Ramos (cell line): ENCODE measurements around the gene LILRB2.
"Not testable (repeated sequence)": the region's sequence is repeated elsewhere in the genome, so short reads cannot be mapped to it uniquely, and the experiment has no call there.

Experiments
- in situ Hi-C: fragments of 300-500 bp; cut with MboI; formaldehyde crosslinking; loops from one replicate; pipeline ENCODE4 v1.14.3; 2022; ENCODE audit warnings: low sequenced_read_pairs; ENCODE audit not compliant: unreplicated experiment

LILRB2 gene

DNA sequence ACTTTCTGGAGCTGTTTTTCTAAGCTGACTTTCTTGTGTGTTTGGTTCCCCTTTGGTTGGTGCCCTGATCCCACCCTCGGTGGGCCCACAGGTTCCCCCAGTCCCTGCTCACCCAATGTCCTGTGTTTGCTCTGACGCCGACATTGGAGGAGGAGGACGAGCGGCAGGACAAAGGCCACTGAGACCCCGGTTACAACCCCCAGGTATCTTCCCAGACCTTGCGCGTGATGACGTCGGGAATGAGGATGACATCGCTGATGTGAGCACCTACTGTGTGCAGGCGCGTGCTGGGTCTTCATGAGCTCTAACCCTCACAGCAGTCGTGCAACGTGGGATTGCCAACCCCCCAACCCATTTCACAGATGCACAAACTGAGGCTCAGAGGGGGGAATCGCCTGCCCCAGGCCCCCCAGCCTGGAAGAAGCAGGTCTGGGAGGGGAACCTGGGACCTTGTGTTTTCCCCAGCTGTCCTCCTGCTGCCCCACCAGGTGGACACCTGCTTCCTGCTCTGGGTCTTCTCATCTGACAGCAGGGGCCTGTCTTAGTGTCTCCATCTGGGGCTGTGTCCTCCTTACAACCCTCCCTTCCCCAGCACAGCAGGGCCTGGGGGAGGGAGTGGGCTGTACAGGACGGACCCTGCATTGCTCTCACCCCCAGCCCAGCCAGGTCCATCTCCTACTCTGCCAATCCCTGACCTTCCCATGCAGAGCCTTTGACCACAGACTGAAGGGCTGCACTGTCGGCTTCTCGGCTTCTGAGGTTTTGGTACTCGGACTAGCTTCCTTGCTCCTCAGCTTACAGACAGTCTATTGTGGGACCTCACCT lies 33.6 kb downstream of the LILRB2 start:
- in situ Hi-C loops: loop anchor here (25.0 kb wide), 1 partner anchor 410 kb away; no protein-coding TSS in a partner anchor

- in situ Hi-C loops: loop anchor here (25.0 kb wide), 1 partner anchor 409 kb away; no protein-coding TSS in a partner anchor
Observed at GRCh38 chr19:54245936-54246335, 35.0 kb downstream of the LILRB2 start.

- in situ Hi-C loops: loop anchor here (25.0 kb wide), 1 partner anchor 407 kb away; no protein-coding TSS in a partner anchor
Observed at GRCh38 chr19:54243809-54244208, 37.1 kb downstream of the LILRB2 start.

- in situ Hi-C loops: loop anchor here (25.0 kb wide), 1 partner anchor 405 kb away; no protein-coding TSS in a partner anchor
Observed at GRCh38 chr19:54242646-54243045, 38.3 kb downstream of the LILRB2 start, which contains the start of gene LILRA6. LILRA6 (minus strand) TSS chr19:54242790.

DNA sequence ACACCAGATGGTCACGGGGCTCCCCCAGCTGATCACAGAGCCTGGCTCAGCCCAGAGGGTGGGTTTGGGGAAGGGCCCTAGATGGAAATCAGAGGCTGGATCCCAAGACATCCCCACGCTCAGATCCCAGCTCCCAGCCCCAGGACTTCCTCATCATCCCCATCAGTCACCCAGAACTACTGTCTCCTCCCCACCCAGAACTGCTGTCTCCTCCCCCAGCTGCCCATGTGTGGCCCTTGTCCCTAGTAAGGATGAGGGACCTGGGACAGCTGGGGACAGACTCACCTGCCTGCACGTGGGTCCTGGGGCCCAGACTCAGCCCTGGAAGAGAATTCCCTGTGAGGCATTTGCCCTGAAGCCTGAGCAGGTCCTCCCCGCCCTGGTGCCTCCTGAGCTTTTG lies 38.7 kb downstream of the LILRB2 start:
- in situ Hi-C loops: loop anchor here (25.0 kb wide), 1 partner anchor 405 kb away; no protein-coding TSS in a partner anchor

DNA sequence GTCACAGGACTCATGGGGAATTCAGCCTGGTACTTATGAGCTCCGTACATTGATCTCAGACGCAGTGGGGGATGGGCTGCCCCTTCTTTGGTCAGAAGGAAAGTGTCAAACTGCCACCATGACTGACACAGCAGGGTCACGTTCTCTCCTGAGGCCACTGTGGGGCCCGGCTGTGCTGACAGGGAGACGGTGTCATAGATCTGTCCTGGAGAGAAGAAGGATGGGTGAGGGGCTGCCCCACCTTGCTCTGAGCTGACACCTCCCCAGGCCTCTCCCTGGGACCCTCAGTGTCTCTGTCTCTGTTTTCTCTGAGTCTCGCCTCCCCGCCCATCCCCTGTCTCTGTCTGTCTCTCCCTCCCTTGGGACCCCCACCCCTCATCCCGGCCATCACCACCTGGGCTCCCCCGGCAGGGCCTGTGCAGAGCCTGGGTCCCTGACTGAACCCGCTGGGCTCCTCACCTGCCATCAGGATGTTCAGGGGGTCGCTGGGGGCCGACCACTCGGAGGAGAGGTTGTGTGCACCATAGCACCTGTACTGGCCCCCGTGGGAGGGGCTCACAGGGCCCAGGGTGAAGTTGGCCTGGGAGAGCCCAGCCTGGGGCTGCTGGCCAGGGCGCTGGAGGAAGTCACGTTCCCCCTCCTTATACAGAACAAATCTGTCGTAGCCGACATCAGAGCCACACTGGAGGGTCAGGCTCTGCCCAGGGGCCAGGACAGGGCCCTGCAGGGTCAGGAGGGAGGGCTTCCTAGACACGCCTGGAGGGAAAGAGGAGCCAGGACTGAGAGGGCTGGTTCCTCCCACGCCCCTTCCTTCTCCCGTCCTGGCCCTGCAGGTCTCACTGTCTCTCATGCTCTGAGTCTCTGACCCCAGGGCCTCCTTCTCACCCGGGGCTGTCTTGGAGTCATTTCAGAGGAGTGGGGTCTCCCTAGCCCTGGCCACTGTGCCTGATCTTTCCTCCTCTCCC lies 40.3 kb downstream of the LILRB2 start:
- in situ Hi-C loops: loop anchor here (25.0 kb wide), 1 partner anchor 403 kb away; no protein-coding TSS in a partner anchor

- in situ Hi-C loops: loop anchor here (25.0 kb wide), 1 partner anchor 402 kb away; no protein-coding TSS in a partner anchor
Observed at GRCh38 chr19:54239491-54240371, 41.2 kb downstream of the LILRB2 start.

DNA sequence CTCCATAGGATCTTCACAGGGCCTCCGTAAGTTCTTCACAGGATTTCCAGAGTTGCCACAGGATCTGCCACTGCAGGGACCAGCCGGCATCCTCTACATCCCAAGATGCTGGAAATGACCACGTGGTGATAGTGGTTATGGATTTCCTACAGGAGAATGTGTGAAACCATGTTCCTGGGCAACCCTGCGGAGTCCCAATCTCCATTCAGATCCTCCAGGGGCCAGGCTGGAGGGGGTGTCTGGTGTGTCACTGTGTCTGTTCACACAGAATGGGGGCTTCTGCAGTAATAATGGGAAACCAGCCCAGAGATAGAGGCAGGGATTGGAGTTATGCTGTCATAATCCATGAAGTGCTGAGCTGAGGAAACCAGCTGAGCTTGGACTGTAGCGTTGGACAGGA lies 47.0 kb downstream of the LILRB2 start:
- in situ Hi-C loops: loop anchor here (5.0 to 25.0 kb wide), 2 partner anchors 72 to 397 kb away; no protein-coding TSS in a partner anchor

GRCh38 chr19:54231077-54231931 lies 49.6 kb downstream of the LILRB2 start:
- in situ Hi-C loops: loop anchor here (5.0 to 25.0 kb wide), 2 partner anchors 69 to 394 kb away; no protein-coding TSS in a partner anchor

DNA sequence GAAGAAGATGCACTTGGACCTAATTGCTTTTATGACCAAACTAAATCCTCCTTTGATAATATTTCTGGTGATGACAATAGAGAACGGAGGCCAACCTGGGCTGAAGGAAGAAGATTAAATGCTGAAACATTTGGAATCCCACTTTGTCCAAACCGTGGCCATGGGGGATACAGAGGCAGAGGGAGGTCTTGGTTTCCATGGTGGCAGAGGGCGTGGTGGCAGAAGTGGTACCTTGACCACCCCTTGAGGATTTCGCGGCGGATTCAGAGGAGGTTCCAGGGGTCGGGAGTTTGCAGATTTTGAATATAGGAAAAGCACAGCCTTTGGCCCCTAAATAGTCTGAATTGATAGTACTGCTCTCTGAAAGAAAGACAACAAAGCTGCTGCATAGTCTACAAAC lies 50.9 kb downstream of the LILRB2 start:
- in situ Hi-C loops: loop anchor here (5.0 to 25.0 kb wide), 2 partner anchors 68 to 393 kb away; no protein-coding TSS in a partner anchor

DNA sequence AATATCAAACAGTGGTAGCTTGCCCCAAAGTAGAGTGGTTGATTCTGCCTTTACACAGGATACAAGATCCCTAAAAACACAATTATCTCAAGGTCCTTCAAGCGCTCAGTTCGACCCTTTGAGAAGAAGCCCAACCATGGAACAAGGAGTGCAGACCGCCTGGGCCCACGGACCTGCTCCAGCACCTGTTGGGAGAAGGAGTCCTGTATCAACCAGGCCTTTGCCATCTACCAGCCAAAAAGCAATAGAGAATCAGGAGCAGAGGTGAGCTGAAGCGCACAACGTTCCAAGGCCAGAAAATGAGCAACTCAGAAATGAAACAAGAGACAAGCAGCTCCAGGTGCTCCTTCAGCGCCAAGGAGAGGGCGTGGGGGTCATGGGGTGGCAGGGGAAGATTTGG lies 51.8 kb downstream of the LILRB2 start:
- in situ Hi-C loops: loop anchor here (25.0 kb wide), 1 partner anchor 392 kb away; no protein-coding TSS in a partner anchor

GRCh38 chr19:54224619-54225018 lies 56.3 kb downstream of the LILRB2 start:
- in situ Hi-C loops: loop anchor here (25.0 kb wide), 1 partner anchor 387 kb away; no protein-coding TSS in a partner anchor

DNA sequence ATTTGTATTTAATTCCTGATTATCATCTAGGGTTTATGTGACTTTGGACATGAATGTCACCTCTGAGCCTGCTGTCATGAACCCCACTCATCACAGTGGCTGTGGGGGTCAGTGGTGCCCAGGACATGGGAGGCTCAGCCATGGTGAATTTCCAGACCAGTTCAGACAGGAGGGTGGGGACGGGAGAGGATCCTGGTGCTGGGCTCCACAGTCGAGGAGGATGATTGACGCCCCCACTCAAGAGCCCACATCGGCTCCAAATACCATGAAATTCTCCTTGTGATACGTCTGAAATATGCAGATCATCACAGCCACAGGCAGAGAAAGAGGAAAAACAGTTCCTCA lies 57.0 kb downstream of the LILRB2 start:
- in situ Hi-C loops: not testable (repeated sequence)
